HT-29 (cell line): ENCODE data around the gene PIAS1. TPM values are rescaled to one million over a fixed set of nuclear protein-coding genes. Genes with fewer than 3 reads are reported as not detected.
"Not testable (repeated sequence)": the region's sequence is repeated elsewhere in the genome, so short reads cannot be mapped to it uniquely, and the experiment has no call there.

ENCODE experiments used
- DNase-seq: peaks from one replicate; pipeline ENCODE4 v3.0.0-alpha.2; 2015; ENCODE audit warnings: low spot score
- total RNA-seq: library from RNA; depleted of rRNA; stranded (reverse); fragments of >200 nt; shearing (Covaris generic); gene quantifications from 2 replicates; pipeline ENCODE4 v1.2.3, GENCODE V29; 2014; rRNA removed

Gene PIAS1
- total RNA-seq, 1 experiment from 2014 or later = 42.1 TPM

- no peak for DNase-seq
Observed at GRCh38 chr15:68234060-68234459, 179.9 kb downstream of the PIAS1 start.

DNA sequence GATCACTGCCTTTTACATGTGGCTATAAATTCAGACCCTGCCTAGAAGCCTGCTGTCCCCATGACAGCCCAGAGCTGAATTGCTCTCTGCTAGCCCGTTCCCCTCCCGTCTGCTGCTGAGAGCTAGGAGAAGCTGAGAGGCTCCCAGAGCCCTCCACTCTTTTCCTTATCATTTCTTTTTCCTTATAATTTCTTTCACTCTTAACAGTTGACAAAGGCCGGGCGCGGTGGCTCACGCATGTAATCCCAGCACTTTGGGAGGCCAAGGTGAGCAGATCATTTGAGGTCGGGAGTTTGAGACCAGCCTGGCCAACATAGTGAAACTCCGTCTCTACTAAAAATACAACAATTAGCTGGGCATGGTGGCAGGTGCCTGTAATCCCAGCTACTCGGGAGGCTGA lies 180.4 kb downstream of the PIAS1 start:
- DNase-seq = not testable (repeated sequence)

GRCh38 chr15:68235022-68235421 lies 180.9 kb downstream of the PIAS1 start:
- no peak for DNase-seq

- DNase-seq = no peak
Observed at GRCh38 chr15:68239025-68239424, 184.9 kb downstream of the PIAS1 start.

- no peak for DNase-seq
Observed at GRCh38 chr15:68241088-68241935, 187.2 kb downstream of the PIAS1 start.

Other genes starting within 250 kb of the PIAS1 start
- 0.15 and 0.18 TPM in 2 replicates for gene SKOR1, start 228.8 kb upstream of the PIAS1 start, total RNA-seq
- gene RNU6-1, start 214.3 kb upstream of the PIAS1 start, total RNA-seq = not detected in 2 replicates
- 118 and 129 TPM in 2 replicates for gene CALML4, start 151.0 kb downstream of the PIAS1 start, total RNA-seq
- 113 and 122 TPM in 2 replicates for gene CLN6, start 175.4 kb downstream of the PIAS1 start, total RNA-seq
- 22.0 and 23.6 TPM in 2 replicates for gene FEM1B, start 223.4 kb downstream of the PIAS1 start, total RNA-seq